Measurements from ENCODE around the gene ALG14.
A peak's percentile ranks its signal among the peaks of the same experiment; 100 is the strongest.

GRCh38 chr1:94927405-94928175 lies 145.2 kb downstream of the ALG14 start:
- TF ChIP-seq CTCF (IDR thresholded peaks at IDR 0.05): no peak
- TF ChIP-seq POLR2A (IDR thresholded peaks at IDR 0.05): peak in 1 of 2 donors; percentile 22
- TF ChIP-seq POLR2AphosphoS5 (IDR thresholded peaks at IDR 0.05; ENCODE audit: insufficient read depth in 1 of 2, low read depth in 1 of 2): no peak
